SHP77 (cell line): ENCODE measurements around the gene IRAK2.
A peak's percentile ranks its signal among the peaks of the same experiment; 100 is the strongest.
"Not testable (repeated sequence)": the region's sequence is repeated elsewhere in the genome, so short reads cannot be mapped to it uniquely, and the experiment has no call there.

Experiments
- DNase-seq, 2 experiments: peaks; one replicate each; lab custom pipeline; 2025; lab: John Stamatoyannopoulos, UW

IRAK2 gene

DNA sequence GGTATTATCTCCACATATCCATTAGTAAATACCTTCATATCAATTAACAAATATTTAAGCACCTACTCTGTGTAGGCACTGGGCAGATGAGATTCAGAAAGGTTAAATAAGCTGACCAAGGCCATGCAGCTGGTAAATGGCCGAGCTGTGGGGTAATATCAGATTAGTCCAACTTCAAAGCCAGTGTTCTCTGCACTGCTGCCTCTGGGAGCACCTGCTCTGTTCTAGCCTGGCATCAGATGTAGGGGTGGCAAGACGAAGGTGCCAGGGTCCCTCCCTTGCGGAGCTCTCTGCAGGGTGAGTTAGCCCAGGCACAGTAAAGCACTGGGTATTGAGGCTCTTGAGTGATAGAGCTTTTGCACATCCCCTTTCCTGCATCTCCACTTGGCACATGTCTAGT, 89.0 kb downstream of the IRAK2 start:
- no peak for DNase-seq

- no peak for DNase-seq
These were observed 91.1 kb downstream of the IRAK2 start for GRCh38 chr3:10255835-10256234.

DNA sequence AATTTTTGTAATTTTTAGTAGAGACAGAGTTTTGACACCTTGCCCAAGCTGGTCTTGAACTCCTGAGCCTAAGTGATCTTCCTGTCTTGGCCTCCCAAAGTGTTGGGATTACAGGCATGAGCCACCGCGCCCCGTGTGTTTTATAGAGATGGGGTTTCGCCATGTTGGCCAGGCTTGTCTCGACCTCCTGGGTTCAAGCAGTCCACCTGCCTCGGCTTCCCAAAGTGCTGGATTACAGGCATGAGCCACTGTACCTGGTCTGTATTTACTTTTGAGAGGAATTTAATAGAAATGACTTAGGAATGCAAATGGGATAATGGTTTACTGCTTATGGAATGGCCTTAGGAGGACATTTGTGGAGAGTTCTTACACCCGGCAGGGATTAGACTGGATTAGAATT, 94.3 kb downstream of the IRAK2 start:
- DNase-seq, result no peak

DNA sequence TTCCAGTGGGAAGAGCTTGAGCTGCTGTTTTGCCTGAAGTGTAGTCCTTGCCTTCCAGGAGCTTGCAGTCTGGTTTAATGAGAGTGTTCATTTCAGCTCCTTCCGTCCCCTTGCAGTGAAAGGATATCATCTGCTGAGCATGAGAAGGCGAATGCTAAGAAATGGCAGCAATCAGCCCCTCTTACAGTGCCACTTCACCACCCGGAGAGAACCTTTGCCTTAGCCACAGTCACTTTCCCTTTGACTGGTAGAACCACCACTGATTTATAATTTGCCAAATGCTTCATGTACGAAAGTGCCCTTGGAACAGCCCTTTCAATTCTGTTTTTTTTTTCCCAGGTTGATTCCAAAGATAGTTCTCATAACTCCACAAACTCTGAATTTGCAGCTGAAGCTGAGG, 95.1 kb downstream of the IRAK2 start:
- DNase-seq, result no peak

DNA sequence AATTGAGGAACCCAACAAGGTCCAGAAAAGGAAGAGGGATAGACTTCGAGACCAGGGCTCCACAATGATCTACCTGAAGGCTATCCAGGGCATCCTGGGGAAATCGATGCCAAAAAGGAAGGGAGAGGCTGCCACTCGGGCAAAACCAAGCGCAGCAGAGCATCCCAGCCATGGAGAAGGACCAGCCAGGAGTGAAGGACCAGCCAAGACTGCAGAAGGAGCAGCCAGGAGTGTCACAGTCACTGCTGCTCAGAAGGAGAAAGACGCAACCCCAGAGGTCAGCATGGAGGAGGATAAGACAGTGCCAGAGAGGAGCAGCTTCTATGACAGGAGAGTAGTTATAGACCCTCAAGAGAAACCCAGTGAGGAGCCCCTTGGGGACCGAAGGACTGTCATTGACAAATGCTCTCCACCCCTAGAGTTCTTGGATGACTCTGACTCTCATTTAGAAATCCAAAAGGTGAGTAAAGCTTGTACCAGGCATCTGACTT, 95.5 kb downstream of the IRAK2 start:
- DNase-seq, result no peak

DNA sequence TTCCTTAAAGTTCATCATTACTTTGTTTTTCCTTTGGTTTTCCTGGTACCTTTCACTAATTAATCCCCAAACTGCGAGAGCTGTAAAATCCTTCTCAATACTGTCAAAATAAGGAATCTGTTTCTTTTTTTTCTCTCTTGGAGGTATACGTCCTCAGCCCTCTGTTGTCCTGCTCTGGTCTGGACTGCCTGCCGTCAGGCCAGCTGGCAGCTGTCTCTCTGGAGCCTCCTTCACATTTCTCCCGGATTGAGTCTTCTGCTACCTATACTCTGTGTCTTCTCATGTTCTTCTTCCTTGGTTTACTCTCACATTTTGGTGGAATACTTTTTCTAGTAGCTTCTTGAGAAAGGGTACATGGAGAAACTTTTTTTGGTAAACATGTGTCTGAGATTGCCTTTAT, 97.3 kb downstream of the IRAK2 start:
- DNase-seq, result no peak

GRCh38 chr3:10263646-10264363, 99.1 kb downstream of the IRAK2 start:
- peak; percentile 2 to 3 for DNase-seq

DNA sequence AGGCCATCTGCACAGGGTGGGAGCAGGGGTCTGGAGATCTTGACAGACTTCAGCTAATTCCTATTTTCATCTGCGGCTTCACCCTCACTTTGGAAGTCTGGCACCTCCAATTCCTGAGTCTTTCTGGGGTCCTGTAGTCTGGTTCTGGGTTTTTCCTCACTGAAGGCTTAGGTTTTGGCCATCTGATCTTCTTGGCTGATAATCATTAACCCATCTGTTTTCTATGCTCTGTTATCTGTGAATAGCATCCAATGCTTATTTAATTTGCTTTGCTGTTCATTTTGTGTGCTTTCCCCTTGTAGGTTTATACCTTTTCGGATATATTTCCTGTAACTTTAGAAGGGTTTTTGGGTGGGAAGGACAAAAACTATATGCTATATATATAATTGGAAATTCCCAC, 101.1 kb downstream of the IRAK2 start:
- DNase-seq, result no peak

DNA sequence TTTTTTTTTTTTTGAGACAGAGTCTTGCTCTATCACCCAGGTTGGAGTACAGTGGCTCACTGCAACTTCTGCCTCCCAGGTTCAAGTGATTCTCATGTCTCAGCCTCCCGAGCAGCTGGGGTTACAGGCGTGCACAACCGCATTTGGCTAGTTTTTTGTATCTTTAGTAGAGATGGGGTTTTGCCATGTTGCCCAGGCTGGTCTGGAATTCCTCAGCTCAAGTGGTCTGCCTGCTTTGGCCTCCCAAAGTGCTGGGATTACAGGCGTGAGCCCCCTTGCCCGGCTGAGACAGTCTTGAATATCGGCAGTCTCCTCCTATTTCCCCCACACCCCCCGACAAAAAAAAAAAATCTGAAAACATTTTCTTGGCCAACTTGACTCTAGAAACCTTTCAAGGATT, 102.2 kb downstream of the IRAK2 start:
- DNase-seq, result not testable (repeated sequence)

DNA sequence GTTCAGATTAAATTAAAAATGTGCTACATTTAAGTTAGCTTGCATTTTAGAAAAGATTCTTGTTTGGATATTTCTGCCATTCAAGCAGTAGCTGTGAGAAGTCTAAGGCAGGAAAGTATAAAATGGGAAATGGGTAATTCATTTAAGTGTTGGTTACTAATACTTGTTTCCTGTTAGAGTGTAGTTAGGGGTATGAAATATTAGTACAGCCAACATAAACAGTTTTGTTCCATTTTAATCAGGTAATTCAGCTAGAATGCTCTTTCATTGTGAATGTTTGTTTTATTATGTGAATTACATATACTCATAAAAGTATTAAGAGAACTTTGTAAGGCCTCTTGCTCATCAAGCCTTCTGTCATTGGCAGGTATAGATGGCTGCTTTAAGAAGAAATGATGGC, 103.4 kb downstream of the IRAK2 start:
- no peak for DNase-seq

GRCh38 chr3:10268930-10269329, 104.2 kb downstream of the IRAK2 start:
- no peak for DNase-seq

GRCh38 chr3:10269443-10269842, 104.7 kb downstream of the IRAK2 start:
- DNase-seq, result no peak

- not testable (repeated sequence) for DNase-seq
These were observed 107.8 kb downstream of the IRAK2 start for GRCh38 chr3:10272476-10272875.

GRCh38 chr3:10272977-10273376, 108.3 kb downstream of the IRAK2 start:
- no peak for DNase-seq

GRCh38 chr3:10273702-10274305, 109.1 kb downstream of the IRAK2 start:
- DNase-seq, result no peak

GRCh38 chr3:10274601-10275000, 109.9 kb downstream of the IRAK2 start:
- no peak for DNase-seq

DNA sequence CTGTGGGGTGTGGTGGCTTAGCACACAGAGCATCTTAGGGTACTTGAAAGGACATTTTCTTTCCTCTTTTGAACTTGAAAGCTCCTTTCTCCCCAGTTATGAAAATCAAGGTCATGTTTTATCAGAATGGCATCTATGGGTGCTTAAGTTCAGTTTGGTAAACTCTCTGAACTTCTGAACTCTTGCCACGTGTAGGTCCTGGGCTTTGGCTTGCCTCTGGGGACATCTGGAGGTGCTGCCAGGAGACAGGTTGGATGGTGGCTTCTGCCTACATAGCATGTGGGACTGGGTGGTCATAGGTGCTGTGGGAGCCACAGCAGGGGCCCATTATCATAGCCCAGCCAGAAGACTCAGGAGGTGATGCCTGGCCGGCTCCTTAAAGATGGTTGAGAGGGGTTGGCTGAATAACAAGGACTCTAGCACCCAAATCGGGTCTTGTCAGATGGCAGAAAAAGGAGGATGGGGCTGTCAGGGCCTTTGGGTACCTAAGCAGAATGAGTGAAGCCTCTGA, 112.5 kb downstream of the IRAK2 start:
- DNase-seq, result no peak

- DNase-seq, result no peak
These were observed 113.8 kb downstream of the IRAK2 start for GRCh38 chr3:10278501-10278900.

DNA sequence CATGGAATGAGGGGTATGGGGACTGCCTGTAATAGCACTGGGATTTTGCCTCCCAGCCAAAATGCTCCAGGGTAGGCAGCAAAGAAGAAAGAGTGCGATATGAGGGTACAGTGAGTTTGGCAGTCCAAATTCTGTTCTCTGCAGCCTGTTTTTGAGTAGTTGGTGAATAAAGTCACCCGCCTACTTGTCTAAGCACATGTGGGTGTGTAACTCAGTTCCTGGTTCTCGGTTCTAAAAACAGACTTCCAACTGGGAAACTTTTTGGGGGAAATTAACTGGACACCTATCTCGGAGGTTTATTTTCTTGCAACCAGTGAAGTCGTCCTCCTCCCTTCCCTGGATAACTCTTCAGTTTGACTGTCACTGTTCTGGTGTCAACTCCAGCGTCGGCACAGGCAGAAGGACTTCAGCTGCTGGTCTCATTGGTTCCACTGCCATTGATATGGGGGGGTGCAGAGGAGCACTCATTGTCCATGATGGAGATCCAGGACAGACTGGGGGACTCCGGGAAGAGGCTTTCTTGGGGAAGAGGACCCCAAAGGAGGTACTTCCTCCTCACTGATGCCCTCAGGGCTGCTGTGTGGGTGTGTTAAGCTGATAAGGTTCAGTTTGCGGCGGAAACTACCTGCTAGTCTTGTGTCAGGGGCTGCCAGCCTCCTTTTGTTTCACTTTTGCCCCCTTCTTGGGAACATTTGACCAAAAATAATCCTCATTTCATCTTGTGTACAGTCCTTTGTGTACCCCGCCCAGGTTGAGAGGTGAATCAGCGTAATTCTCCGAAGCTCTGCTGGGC, 114.9 kb downstream of the IRAK2 start:
- DNase-seq, result no peak

- no peak for DNase-seq
These were observed 115.4 kb downstream of the IRAK2 start for GRCh38 chr3:10280177-10280529.

DNA sequence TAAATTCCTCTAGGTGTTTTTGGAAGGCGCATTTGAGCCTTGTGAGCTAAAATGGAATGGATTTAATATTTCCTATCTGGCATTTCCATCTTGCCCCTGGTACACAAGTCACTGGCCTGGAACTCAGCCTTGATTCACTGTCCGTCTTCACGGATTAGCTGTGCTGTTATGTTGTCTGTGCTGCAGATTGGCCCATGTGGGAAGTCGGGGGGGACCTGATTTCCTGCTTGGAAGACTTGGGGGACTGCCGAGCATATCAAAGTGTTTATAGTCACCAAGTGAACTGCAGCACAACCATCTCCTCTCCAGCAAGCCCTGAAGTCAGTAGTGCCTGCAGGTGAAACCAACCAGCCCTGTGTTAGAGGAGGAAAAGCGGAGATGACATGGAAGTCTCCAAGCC, 115.9 kb downstream of the IRAK2 start:
- DNase-seq, result no peak

- DNase-seq, result no peak
These were observed 117.2 kb downstream of the IRAK2 start for GRCh38 chr3:10281951-10282350.

DNA sequence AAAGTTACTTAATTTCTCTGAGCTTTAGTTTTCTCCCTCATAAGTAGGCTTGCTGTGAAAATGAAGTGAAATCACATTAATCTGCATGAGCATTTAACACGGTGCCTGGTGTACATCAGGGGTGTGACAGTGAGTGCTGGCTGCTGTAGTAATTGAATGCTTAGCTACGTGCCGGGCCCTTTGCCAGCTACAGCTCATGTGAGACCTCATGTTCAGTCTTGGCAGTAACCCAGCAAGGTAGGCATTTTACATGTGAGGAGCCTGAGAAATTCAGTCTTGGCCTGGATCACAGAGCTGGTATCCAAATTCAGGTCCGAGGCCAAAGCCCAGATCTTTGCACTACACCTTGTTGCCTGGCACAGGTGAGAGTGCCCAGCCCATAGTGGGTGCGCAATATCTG, 118.9 kb downstream of the IRAK2 start:
- DNase-seq, result no peak
